Chondrocyte (in vitro differentiated cells): ENCODE data around the gene DSE. TPM values are rescaled to one million over a fixed set of nuclear protein-coding genes. Genes with fewer than 3 reads are reported as not detected.

ENCODE experiments used
- DNase-seq: peaks from one replicate; pipeline ENCODE4 v3.0.0; 2021; ENCODE audit warnings: mixed read lengths, low spot score
- H3K27ac Mint-ChIP-seq: one replicate; pipeline ENCODE4 v1.8.0; 2021; ENCODE audit warnings: mild to moderate bottlenecking, moderate library complexity, mixed read lengths; ENCODE audit not compliant: unreplicated experiment
- H3K27me3 Mint-ChIP-seq: 2 replicates; pipeline ENCODE4 v1.8.0; 2021; ENCODE audit warnings: low read depth, mixed read lengths
- H3K36me3 Mint-ChIP-seq: 2 replicates; pipeline ENCODE4 v1.8.0; 2021; ENCODE audit warnings: low read depth, mixed read lengths
- H3K4me1 Mint-ChIP-seq: 2 replicates; pipeline ENCODE4 v1.8.0; 2021; ENCODE audit warnings: low read depth, mild to moderate bottlenecking, mixed read lengths
- H3K4me3 Mint-ChIP-seq: one replicate; pipeline ENCODE4 v1.8.0; 2021; ENCODE audit warnings: mild to moderate bottlenecking, moderate library complexity, mixed read lengths; ENCODE audit not compliant: unreplicated experiment
- H3K9me3 Mint-ChIP-seq: 2 replicates; pipeline ENCODE4 v1.8.0; 2021; ENCODE audit warnings: low read depth, mixed read lengths
- total RNA-seq: library from RNA; stranded (reverse); gene quantifications from 3 replicates; pipeline ENCODE4 v1.2.1, GENCODE V29; 2021
- TF ChIP-seq, protein P1 (sequence below): fragments of 200-600 bp; sonication (generic); IDR thresholded peaks from 2 replicates; pipeline ENCODE4 v1.5.0; 2021; ENCODE audit warnings: antibody characterized with exemption, mild to moderate bottlenecking, moderate library complexity

DSE gene
- total RNA-seq, 1 donor from 2014 or later: 78.0 TPM

- TF ChIP-seq, protein P1, sequence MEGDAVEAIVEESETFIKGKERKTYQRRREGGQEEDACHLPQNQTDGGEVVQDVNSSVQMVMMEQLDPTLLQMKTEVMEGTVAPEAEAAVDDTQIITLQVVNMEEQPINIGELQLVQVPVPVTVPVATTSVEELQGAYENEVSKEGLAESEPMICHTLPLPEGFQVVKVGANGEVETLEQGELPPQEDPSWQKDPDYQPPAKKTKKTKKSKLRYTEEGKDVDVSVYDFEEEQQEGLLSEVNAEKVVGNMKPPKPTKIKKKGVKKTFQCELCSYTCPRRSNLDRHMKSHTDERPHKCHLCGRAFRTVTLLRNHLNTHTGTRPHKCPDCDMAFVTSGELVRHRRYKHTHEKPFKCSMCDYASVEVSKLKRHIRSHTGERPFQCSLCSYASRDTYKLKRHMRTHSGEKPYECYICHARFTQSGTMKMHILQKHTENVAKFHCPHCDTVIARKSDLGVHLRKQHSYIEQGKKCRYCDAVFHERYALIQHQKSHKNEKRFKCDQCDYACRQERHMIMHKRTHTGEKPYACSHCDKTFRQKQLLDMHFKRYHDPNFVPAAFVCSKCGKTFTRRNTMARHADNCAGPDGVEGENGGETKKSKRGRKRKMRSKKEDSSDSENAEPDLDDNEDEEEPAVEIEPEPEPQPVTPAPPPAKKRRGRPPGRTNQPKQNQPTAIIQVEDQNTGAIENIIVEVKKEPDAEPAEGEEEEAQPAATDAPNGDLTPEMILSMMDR: no peak
- Mint-ChIP-seq H3K4me3 (peak overlapping the region; percentile 88), H3K36me3 (no peaks in the 10 kb centered on the region), H3K9me3 (no peaks in the 10 kb centered on the region), H3K4me1 (peaks cover 35% of the 10 kb centered on the region), H3K27me3 (no peaks in the 10 kb centered on the region), H3K27ac (peak overlapping the region; percentile 97)
- DNase-seq: no peak
Observed at GRCh38 chr6:116369540-116369939, 1.2 kb upstream of the DSE start.

DNA sequence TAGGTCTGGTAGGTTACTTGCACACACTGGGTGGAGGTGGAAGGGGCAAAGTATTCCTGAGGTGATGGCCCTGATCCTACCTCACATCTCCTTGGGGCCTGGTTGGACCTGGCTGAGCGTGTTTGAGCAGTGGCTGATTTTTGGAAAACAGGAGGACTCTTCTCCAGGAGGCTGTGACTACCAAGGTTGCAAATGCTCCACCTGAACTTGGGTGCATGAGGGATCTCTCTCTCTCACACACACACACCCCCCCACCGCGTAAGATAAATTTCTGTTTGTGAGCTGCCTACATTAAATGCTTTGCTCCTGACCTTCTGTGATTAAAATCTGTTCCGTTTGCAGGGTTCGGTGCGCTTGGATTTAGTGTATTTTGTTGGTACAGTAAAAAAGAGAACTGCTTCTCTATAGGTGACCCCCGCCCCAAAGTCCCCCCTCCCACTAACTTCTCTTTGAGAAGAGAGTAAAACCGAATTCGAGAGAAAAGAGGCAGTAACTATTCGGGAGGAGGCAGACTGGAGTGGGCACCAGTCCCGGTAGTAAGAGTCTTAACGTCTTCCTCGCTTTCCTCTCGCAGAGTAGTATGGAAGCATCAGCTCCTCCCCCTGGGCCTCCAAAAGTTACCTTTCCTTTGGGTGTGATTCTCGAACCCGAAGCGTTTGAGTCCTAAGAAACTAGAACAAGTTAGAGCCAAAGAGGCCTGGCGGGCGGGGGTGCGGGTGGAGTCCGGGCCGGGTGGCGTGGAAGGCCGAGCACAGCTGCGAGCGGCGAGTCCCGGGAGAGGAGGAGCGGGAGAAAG is 585 bp upstream of the DSE start:
- no peaks in the 10 kb centered on the region for H3K9me3 Mint-ChIP-seq
- no peaks in the 10 kb centered on the region for H3K36me3 Mint-ChIP-seq
- no peak for DNase-seq
- TF ChIP-seq, protein P1: no peak
- H3K4me1 Mint-ChIP-seq: peaks cover 39% of the 10 kb centered on the region
- peak overlapping the region; percentile 97 for H3K27ac Mint-ChIP-seq
- no peaks in the 10 kb centered on the region for H3K27me3 Mint-ChIP-seq
- H3K4me3 Mint-ChIP-seq: peak overlapping the region; percentile 88

GRCh38 chr6:116371120-116371917 is 572 bp downstream of the DSE start:
- TF ChIP-seq, protein P1: peak; percentile 7
- peaks cover 3% of the 10 kb centered on the region for H3K36me3 Mint-ChIP-seq
- peak overlapping the region; percentile 97 for H3K27ac Mint-ChIP-seq
- peak; percentile 94 for DNase-seq
- H3K9me3 Mint-ChIP-seq: no peaks in the 10 kb centered on the region
- H3K4me1 Mint-ChIP-seq: peaks cover 44% of the 10 kb centered on the region
- peak overlapping the region; percentile 88 for H3K4me3 Mint-ChIP-seq
- H3K27me3 Mint-ChIP-seq: no peaks in the 10 kb centered on the region

DNA sequence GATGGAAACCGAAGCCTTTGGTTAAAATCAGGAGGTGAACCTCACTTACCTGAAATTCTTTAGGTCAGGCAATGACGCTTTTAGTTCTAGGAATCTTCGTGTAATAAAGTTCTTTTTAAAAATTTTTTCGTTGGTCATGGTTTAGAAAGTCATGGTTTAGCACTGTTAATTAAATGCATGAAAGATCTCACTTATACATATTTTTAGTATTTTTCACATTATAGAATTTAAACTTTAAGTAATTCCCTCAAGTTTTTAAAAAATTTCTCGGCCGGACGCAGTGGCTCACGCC is 1.1 kb downstream of the DSE start:
- no peaks in the 10 kb centered on the region for H3K27me3 Mint-ChIP-seq
- peaks cover 48% of the 10 kb centered on the region for H3K4me1 Mint-ChIP-seq
- H3K4me3 Mint-ChIP-seq: peak overlapping the region; percentile 88
- H3K9me3 Mint-ChIP-seq: no peaks in the 10 kb centered on the region
- H3K36me3 Mint-ChIP-seq: peaks cover 3% of the 10 kb centered on the region
- TF ChIP-seq, protein P1: no peak
- DNase-seq: no peak
- H3K27ac Mint-ChIP-seq: peak overlapping the region; percentile 97

DNA sequence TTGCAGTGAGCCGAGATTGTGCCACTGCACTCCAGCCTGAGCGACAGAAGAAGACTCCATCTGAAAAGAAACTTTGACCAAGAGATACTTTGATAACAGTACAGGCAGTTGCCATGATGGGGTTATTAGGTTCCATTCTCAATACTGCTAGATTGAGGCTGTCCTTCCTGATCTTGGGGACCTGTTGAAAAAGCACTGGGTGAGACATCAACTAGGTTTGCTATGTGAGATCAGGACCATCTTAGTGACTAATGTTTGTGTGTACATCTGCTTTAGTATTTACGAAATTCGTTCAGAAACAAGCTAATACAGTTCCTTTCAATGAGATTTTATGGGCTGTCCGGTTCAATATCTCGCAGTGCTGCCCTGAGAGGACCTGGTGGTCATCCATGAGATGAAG is 2.6 kb downstream of the DSE start:
- Mint-ChIP-seq H3K9me3 (no peaks in the 10 kb centered on the region), H3K4me3 (peak overlapping the region; percentile 88), H3K27ac (peak overlapping the region; percentile 59)

More for the DNA sequence above, 2.6 kb downstream of the DSE start:
- Mint-ChIP-seq H3K27me3 (no peaks in the 10 kb centered on the region), H3K36me3 (peaks cover 3% of the 10 kb centered on the region), H3K4me1 (peaks cover 57% of the 10 kb centered on the region)
- TF ChIP-seq, protein P1: no peak
- DNase-seq: no peak
